ENCODE measurements around the gene SNRNP70. TPM values are rescaled to one million over a fixed set of nuclear protein-coding genes. Genes with fewer than 3 reads are reported as not detected.

The SNRNP70 gene
- total RNA-seq, 1 experiment from 2014 or later, result 259 TPM

GRCh38 chr19:49061000-49061399 lies 24.3 kb upstream of the SNRNP70 start:
- intact Hi-C loops (cut with micrococcal nuclease; ENCODE audit: unreplicated experiment), result no loop called here
- Histone ChIP-seq H3K4me1 (peaks cover 21% of the 10 kb centered on the region), H3K9me3 (no peaks in the 10 kb centered on the region), H3K4me3 (ENCODE audit: low read depth, low read length) (no peak overlapping the region), H3K27me3 (replicated peaks; ENCODE audit: control insufficient read depth, insufficient read depth, low read length) (no peaks in the 10 kb centered on the region), H3K36me3 (ENCODE audit: control insufficient read depth, insufficient read depth, low read length) (no peaks in the 10 kb centered on the region)
- no peak overlapping the region for H3K4me3 Mint-ChIP-seq (ENCODE audit: unreplicated experiment)
- POLR2A ChIA-PET, result no interaction called here
- CTCF ChIA-PET, result no interaction called here
- no peak overlapping the region for H3K27ac Mint-ChIP-seq (ENCODE audit: unreplicated experiment)
- H3K36me3 Mint-ChIP-seq (ENCODE audit: insufficient read depth, unreplicated experiment), result peaks cover 6% of the 10 kb centered on the region
- H3K27me3 Mint-ChIP-seq (ENCODE audit: insufficient read depth, unreplicated experiment), result peaks cover 6% of the 10 kb centered on the region
- no peak for TF ChIP-seq CTCF (IDR thresholded peaks at IDR 0.05; ENCODE audit: insufficient read depth in 1 of 2, low read depth in 1 of 2, low read length in 1 of 2, severe bottlenecking in 1 of 2, unreplicated experiment in 1 of 2)
- BruUV-seq (replicated peaks), result TSS peak; percentile 32
- DNase-seq, result no peak
- H3K9me3 Mint-ChIP-seq (ENCODE audit: unreplicated experiment), result no peaks in the 10 kb centered on the region
- peaks cover 15% of the 10 kb centered on the region for H3K4me1 Mint-ChIP-seq (ENCODE audit: low read depth, unreplicated experiment)

GRCh38 chr19:49061445-49061844 lies 23.8 kb upstream of the SNRNP70 start:
- H3K36me3 ChIP-seq (ENCODE audit: control insufficient read depth, insufficient read depth, low read length), result no peaks in the 10 kb centered on the region
- intact Hi-C loops (cut with micrococcal nuclease; ENCODE audit: unreplicated experiment), result no loop called here
- H3K27me3 ChIP-seq (replicated peaks; ENCODE audit: control insufficient read depth, insufficient read depth, low read length), result no peaks in the 10 kb centered on the region
- peaks cover 18% of the 10 kb centered on the region for H3K4me1 Mint-ChIP-seq (ENCODE audit: low read depth, unreplicated experiment)
- no peak overlapping the region for H3K4me3 ChIP-seq (ENCODE audit: low read depth, low read length)
- H3K27me3 Mint-ChIP-seq (ENCODE audit: insufficient read depth, unreplicated experiment), result peaks cover 6% of the 10 kb centered on the region
- ChIA-PET POLR2A (no interaction called here), CTCF (no interaction called here)
- H3K9me3 Mint-ChIP-seq (ENCODE audit: unreplicated experiment), result no peaks in the 10 kb centered on the region
- no peak overlapping the region for H3K27ac Mint-ChIP-seq (ENCODE audit: unreplicated experiment)
- no peak overlapping the region for H3K4me3 Mint-ChIP-seq (ENCODE audit: unreplicated experiment)
- no peaks in the 10 kb centered on the region for H3K9me3 ChIP-seq
- peaks cover 25% of the 10 kb centered on the region for H3K4me1 ChIP-seq
- TF ChIP-seq CTCF (IDR thresholded peaks at IDR 0.05; ENCODE audit: insufficient read depth in 1 of 2, low read depth in 1 of 2, low read length in 1 of 2, severe bottlenecking in 1 of 2, unreplicated experiment in 1 of 2), result no peak
- no TSS peak for BruUV-seq (replicated peaks)
- DNase-seq, result no peak
- peaks cover 6% of the 10 kb centered on the region for H3K36me3 Mint-ChIP-seq (ENCODE audit: insufficient read depth, unreplicated experiment)

GRCh38 chr19:49064029-49064629 lies 21.1 kb upstream of the SNRNP70 start:
- peaks cover 6% of the 10 kb centered on the region for H3K36me3 Mint-ChIP-seq (ENCODE audit: insufficient read depth, unreplicated experiment)
- DNase-seq, result peak; percentile 55 to 80
- H3K4me1 ChIP-seq, result peaks cover 34% of the 10 kb centered on the region
- intact Hi-C loops (cut with micrococcal nuclease; ENCODE audit: unreplicated experiment), result loop anchor here (2.0 kb wide), 1 partner anchor 21 kb away; the partner anchor contains the start of gene SNRNP70
- no peaks in the 10 kb centered on the region for H3K9me3 ChIP-seq
- peaks cover 10% of the 10 kb centered on the region for H3K9me3 Mint-ChIP-seq (ENCODE audit: unreplicated experiment)
- peak overlapping the region; percentile 71 for H3K4me3 Mint-ChIP-seq (ENCODE audit: unreplicated experiment)
- H3K4me1 Mint-ChIP-seq (ENCODE audit: low read depth, unreplicated experiment), result peaks cover 26% of the 10 kb centered on the region
- no peaks in the 10 kb centered on the region for H3K27me3 ChIP-seq (replicated peaks; ENCODE audit: control insufficient read depth, insufficient read depth, low read length)
- POLR2A ChIA-PET, result interaction anchor here (0.6 to 1.2 kb wide), 5 partner anchors 8 to 161 kb away, joined by 3 to 8 read pairs (median 3); partner anchors contain the start of genes GYS1 and RUVBL2
- peak overlapping the region; percentile 73 for H3K27ac Mint-ChIP-seq (ENCODE audit: unreplicated experiment)
- no TSS peak for BruUV-seq (replicated peaks)
- TF ChIP-seq CTCF (IDR thresholded peaks at IDR 0.05; ENCODE audit: insufficient read depth in 1 of 2, low read depth in 1 of 2, low read length in 1 of 2, severe bottlenecking in 1 of 2, unreplicated experiment in 1 of 2), result no peak
- H3K36me3 ChIP-seq (ENCODE audit: control insufficient read depth, insufficient read depth, low read length), result no peaks in the 10 kb centered on the region
- CTCF ChIA-PET, result interaction anchor here (0.6 to 1.8 kb wide), 8 partner anchors 8 to 1293 kb away, joined by 4 to 16 read pairs (median 5); a partner anchor contains a TSS
- no peaks in the 10 kb centered on the region for H3K27me3 Mint-ChIP-seq (ENCODE audit: insufficient read depth, unreplicated experiment)
- H3K4me3 ChIP-seq (ENCODE audit: low read depth, low read length), result peak overlapping the region; percentile 38

All from Caco-2 (cell line).